Transverse colon (tissue), 4 donors: ENCODE results near the gene DENND11.

ENCODE experiments used
- CTCF ChIP-seq, 5 experiments: fragments of 200-600 bp in 3 of 5; fragments of 450-650 bp in 2 of 5; sonication (generic) in 3 of 5; IDR thresholded peaks; 1 replicate in 2 of 5; 2 replicates in 3 of 5; pipeline ENCODE4 v1.5.1; 2016 to 2017; ENCODE audit warnings: antibody characterized with exemption in 5 of 5, inconsistent platforms in 3 of 5, mild to moderate bottlenecking in 2 of 5, moderate library complexity in 1 of 5
- EP300 ChIP-seq: sonication (generic); formaldehyde crosslinking; IDR thresholded peaks from one replicate; pipeline ENCODE4 v1.6.1; 2017; ENCODE audit warnings: antibody characterized with exemption, low read depth
- POLR2A ChIP-seq: fragments of 450-650 bp; IDR thresholded peaks from one replicate; pipeline ENCODE4 v1.6.1; 2016; ENCODE audit warnings: antibody characterized with exemption, mild to moderate bottlenecking, moderate library complexity
- POLR2AphosphoS5 ChIP-seq, 3 donors: sonication (generic); formaldehyde crosslinking; IDR thresholded peaks; one replicate each; pipeline ENCODE4 v1.6.1; 2016; ENCODE audit warnings: antibody characterized with exemption in 3 of 3

- TF ChIP-seq CTCF (IDR thresholded peaks at IDR 0.05) (no peak), EP300 (no peak), POLR2A (no peak), POLR2AphosphoS5 (IDR thresholded peaks at IDR 0.05) (no peak)
Observed at GRCh38 chr7:141713890-141714289, 11.9 kb upstream of the DENND11 start.
